Skeletal muscle cell (primary cell): Measurements from ENCODE around the gene HTRA1.

Source experiments
- DNase-seq: peaks from one replicate; pipeline ENCODE4 v3.0.0-alpha.2; 2010; ENCODE audit warnings: low read depth
- H3K4me3 ChIP-seq: 2 replicates; pipeline ENCODE4 v1.5.1; 2011; ENCODE audit warnings: low read depth, mild to moderate bottlenecking, control low read depth, low read length, moderate library complexity

Gene HTRA1

DNA sequence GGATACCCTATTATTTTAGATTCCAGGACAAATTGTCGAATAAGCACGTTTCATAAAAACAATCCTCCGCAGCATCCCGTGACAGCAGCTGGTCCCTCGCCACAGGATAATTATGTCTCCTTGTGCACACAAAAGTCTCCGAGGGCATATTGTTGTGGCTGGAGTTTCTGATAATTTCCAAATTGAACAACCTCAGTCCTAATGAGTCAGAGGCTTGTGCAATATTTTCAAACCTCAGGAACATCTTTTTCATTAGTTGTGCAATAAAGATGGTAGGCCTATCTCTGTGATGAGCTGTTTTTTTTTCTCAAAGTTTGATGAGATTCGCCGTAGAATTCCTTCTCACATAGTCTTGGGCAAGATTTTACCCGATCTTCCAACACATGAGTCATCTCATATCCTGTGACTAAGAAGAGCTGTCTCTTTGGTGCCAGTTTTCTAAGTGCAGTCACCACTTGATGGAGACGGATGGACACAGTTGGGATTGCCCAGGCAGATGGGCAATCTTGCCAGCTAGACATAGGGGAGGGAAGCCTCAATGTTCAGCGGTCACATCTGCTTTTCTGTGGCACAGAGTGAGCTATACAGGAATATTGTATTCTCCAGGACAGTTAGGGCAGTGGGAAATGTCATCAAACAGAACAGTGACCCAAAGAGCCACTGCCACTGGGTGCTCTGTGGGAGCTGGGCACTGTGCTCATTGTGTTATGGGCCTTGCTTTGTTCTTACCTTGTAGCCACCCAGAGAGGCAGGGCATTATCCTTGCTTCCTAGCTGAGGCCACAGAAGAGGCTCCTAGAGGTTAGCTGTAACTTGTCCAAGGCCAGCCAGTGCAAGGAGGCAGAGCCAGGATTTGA lies 7.8 kb downstream of the HTRA1 start:
- DNase-seq: peak; percentile 98
- no peak overlapping the region for H3K4me3 ChIP-seq

DNA sequence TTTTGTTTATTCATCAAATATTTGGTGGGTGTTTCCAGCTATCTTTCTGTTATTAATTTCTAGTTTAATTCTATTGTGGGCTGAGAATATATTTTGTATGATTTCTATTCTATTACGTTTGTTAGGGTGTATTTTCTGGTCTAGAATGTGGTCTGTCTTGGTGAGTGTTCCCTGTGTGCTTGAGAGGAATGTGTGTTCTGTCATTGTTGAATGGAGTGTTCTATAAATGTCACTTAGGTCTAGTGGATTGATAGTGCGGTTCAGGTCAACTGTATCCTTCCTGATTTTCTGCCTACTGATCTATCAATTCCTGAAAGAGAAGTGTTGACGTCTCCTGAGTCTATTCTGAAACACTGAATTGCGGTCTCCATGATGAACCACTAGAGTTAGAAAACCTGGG lies 8.5 kb downstream of the HTRA1 start:
- no peak for DNase-seq
- H3K4me3 ChIP-seq: no peak overlapping the region

DNA sequence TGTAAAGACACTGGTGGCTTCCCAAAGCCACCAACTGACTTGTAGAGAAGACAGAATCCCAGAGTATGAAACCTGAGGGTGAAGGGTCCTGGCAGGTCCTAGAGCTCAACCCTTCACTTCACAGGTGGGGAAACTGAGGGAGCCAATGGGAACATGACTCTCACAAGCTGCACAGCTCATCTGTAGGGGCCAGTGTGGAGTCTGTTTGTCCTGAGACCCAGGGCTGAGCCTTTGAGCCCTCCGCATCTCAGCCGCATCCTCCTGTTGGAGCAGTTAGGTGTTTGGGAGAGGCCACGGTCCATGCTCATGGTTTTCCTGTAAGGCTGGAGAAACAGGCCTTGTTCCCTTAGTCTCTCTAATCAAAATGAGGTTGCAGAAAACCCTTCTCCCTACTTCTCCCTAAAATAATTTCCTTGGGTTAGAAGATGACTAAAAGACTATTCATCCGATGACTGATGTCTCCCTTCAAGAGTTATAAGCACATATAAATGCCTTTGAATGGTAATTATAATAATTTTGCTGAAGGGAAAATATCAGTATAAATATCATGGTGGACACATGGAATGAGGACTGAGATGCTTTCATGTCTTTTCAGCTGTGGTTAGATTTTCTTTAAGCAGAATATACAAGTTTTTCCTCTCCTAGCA lies 10.3 kb downstream of the HTRA1 start:
- no peak for DNase-seq
- no peak overlapping the region for H3K4me3 ChIP-seq

DNA sequence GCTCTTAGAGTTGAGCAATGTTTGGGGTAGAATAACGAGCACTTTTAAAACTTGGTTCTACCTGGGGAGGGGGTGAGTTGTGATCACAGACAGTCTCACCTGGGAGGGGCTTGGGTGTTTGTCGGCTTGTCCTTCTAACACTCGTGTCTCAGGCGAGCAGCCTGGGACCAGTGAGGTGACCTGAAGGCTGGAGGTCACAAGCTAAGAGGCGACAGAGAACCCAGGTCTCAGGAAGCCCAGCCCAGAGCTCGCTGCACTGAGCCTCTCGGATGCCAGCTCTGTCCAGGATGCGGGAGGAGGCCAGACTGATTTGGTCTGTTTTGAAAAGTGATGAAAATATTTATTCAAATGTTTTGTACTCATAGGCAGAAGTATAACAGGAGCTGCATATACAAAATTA lies 11.8 kb downstream of the HTRA1 start:
- no peak for DNase-seq
- H3K4me3 ChIP-seq: no peak overlapping the region

DNA sequence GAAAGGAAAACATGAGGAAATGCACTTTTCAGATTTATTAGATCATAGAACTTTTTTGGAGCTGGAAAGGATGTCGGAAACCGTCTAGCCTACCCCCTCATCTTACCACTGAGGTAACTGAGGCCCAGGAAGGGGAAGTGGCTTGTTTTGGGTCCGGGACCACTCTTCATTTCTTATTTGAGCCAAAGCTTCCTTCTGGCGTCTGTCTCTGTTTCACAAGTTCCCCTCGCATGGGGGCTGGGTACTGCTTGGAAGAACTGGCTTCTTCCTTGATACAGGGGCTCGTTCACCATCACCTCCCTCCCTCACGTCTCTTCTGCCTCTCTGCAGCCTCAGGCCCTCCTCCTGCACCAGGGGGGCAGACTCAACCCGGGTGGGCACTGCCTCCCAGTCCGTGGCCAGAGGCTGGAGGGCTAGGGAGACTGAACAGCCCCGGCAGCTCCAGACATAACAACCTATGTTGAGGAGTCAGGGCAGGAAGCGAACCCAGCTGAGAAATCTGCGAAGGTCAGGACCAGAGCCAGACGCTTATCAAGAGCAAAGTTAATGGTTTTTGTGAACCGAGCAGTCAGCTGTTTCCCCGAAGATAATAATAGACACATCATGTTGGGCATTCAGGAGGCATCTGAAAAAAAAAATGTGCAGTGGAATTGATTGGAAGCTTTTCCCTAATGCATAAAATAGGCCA lies 12.9 kb downstream of the HTRA1 start:
- no peak for DNase-seq

DNA sequence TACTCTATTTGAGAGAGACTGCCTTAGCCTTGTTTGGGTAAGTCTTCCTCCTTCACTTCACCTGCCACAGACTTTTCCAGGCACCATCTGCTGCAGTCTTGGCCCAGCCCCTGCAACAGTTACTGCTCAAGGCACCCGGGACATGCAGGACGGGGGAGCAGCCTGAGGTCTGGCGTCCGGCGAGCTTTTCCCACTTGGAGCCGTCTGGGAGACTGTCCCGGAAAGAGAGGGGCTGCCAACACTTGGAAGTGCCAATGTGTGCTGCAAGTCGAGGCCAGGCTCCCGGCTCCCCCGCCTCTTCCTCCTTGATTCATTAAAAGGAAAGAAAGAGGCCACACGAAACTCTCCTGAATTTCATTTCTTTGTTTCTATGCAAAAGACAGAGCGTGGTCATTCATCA lies 13.7 kb downstream of the HTRA1 start:
- no peak for DNase-seq
- H3K4me3 ChIP-seq: no peak overlapping the region

More for the DNA sequence above, 12.9 kb downstream of the HTRA1 start:
- no peak overlapping the region for H3K4me3 ChIP-seq

DNA sequence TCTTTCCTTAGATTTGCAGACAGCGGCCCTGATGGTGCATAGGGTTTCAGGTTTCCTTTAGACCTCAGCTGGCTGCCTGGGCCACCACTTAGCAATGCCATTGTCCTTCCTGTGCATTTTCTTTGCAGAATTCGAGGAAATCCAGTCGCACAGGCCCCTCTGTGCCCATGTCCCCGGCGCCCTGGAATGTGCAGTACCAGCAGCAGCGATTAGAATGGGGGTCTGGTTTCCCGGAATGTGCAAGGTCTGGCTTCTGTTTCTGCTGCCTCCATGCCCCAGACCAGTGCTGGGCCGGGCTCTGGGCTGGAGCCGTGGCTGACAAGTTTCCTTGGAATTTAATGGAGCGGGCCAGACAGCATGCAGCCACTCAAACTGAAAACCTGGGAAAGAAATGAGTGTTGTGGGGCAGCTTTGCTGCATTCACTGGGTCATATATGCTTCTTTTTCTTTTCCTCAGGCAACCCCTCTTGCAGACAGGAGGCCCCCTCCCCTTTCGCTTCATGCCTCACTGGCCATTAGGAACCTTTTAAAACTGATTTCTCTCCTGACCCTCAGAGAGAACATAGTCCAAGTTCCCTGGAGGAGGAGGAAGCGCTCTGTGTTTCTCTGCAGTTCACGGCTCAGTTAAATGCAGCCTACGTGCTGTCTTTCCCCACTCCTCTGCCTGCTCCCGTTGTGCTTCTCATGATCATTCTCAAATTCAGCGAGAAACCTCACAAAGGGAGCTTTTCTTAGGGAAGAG lies 14.4 kb downstream of the HTRA1 start:
- no peak for DNase-seq
- no peak overlapping the region for H3K4me3 ChIP-seq

DNA sequence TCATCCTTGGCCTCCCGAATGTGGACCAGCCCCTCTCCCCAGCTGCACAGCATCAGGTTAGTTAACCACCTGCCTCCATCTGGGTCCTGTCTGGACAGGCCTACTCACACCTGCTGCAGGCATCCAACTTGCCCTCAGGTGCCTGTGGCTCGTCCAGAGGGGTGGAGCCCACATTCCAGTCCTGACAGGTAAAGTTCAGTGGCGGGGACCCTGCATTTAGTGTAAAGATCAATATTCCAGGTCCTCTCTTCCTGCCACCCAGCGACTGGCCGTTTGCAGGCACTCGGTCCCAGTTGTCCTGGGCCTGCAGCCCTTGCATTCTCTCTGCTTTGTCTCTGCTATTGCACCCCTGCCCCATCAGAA lies 15.0 kb downstream of the HTRA1 start:
- DNase-seq: no peak
- H3K4me3 ChIP-seq: no peak overlapping the region

DNA sequence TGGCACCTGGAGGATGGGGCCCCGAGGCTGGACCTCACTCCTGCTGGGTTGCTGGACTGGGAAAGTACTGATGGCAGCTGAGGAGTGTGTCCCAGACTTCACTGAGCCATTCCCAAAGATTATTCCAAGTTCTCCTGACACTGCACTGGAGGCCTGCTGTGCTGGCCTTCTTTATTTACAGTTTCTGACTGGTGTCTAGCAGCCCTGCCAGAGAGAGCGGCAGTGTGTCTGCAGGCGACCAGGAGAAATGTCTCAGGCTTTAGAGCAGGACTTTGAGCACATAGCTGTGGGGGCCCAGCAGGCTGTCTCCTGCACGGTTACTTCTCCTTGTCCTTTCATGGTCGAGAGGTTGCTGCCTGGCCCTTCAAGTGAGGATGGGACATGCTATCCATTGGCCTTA lies 16.1 kb downstream of the HTRA1 start:
- DNase-seq: no peak
- H3K4me3 ChIP-seq: no peak overlapping the region

DNA sequence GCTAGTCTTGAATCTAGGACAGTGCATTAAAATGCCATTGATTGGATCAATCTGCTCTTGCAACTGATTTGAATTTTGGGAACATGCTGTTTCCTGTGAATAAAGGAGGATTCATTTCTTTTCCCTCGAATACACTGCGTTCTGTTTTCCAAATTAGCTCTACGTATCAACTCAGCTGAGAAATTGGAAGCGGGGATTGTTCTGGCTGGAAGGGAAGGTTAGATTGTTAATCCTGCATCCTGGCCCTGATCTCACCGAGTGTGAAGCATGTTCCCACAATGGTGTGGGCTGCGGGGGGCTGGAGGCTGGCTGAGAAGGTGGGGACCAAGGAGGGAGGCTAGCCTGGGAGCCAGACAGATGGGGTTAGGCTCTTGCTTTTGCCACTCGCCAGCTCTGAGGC lies 17.6 kb downstream of the HTRA1 start:
- no peak overlapping the region for H3K4me3 ChIP-seq
- DNase-seq: no peak

DNA sequence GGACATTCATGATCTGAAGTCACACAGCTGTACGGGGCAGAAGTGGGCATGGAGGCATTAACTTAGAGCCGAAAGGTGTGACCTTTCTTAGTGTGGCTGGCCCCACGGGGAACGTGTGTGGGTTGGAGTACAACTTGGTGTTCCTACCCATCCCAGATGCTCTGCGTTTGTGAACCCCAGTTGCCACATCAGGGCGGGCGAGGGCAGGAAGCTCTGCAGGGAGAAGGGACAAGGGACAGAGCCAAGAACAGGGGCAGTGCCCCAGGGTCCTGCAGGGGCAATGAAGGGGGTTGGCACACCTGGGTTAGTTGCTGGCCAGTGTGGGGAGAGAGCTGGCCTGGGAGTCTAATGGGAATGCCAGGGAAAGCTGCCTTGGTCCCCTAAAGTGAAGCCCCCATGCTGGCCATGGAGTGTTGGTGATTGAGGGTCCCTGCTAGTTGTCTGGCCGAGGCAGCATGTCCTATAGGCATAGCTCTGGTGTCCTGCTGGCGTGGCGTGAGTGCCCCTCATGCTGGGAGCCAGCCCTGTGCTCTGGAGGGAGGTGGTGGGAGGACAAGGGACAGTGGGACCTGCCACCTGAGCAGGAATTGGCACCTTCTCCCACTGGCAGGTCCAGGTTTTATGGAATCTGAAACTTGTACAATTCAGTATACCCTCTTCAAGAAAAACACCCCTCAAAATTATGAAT lies 18.9 kb downstream of the HTRA1 start:
- DNase-seq: no peak
- H3K4me3 ChIP-seq: no peak overlapping the region

DNA sequence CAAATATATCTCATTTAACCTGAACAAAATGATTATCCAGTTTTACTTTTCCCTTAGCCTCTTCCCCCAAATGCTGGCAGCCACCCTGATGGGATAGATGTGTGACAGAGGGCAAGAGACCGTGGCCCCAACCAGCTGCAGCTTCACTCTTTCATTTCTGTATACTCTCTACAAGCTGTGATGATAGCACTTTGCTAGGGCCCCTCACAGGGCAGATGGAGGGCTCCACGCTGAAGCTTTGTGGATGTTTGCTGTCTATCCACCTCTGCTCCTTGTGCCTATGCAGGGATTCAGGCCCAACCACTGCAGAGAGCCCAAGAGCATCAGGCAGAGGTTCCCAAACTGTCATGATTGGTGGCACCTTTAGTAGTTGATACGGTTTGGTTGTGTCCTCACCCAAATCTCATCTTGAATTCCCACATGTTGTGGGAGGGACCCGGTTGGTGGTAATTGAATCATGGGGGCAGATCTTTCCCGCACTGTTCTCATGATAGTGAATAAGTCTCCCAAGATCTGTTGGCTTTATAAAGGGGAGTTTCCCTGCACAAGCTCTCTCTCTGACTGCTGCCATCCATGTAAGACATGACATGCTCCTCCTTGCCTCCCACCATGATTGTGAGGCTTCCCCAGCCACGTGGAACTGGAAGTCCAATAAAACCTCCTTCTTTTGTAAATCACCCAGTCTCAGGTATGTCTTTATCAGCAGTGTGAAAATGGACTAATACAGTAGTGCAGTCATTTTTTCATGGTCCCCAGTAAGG lies 20.1 kb downstream of the HTRA1 start:
- no peak overlapping the region for H3K4me3 ChIP-seq
- no peak for DNase-seq

DNA sequence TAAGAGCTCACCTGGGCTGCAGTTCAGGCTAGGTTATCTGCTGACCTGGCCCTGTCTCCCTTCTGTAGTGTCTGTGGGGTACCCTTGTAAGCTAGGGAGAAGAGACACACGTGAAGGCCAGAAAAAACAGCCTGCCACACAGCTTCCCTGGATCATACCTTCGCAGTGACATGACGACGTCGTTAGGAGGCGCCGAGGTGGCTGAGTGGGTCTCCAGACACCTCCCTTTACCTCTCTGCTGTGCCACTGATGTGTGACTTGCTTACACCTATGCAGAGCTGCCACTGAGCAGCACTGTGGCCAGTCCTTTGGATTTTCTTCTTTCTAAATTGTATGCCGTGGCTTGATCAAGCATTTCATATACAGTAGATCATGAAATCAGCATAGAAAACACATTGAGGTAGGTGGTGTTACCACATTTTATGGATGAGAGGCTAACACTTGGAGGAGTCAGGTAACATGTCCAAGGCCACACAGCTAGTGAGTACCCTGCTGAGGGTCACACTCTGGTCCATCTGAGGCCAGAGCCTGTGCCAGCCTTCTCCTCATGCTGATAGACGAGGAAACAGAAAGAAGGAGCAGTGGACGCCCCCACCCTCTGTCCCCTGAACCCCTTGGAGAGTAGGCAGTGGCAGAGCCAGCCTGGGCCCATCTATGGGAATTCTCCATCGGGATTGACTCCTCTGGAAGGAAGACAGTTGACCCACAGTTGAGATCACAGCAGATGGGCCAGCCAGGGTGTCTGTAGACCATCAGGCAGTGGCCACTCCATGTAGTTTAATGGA lies 23.1 kb downstream of the HTRA1 start:
- no peak overlapping the region for H3K4me3 ChIP-seq
- DNase-seq: no peak

DNA sequence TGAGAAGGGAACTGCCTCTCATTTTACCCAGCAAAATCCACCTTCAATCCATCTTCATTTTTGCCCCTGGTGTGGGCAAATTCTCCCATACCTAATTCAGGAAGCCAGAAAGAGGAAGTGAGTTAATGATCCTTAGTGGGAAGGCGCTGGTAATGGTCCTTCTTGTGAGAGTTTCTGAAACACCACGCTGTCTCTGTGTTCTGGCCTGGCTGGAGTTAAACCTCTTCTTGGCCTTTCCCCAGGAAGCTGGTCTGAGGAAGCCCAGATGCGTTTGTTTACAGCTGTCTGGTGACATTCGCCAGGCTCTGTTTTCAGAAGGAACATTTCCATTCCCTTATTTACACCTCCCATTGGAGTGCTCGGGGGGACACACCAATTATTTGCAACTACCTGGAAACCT lies 24.3 kb downstream of the HTRA1 start:
- DNase-seq: no peak
- no peak overlapping the region for H3K4me3 ChIP-seq

DNA sequence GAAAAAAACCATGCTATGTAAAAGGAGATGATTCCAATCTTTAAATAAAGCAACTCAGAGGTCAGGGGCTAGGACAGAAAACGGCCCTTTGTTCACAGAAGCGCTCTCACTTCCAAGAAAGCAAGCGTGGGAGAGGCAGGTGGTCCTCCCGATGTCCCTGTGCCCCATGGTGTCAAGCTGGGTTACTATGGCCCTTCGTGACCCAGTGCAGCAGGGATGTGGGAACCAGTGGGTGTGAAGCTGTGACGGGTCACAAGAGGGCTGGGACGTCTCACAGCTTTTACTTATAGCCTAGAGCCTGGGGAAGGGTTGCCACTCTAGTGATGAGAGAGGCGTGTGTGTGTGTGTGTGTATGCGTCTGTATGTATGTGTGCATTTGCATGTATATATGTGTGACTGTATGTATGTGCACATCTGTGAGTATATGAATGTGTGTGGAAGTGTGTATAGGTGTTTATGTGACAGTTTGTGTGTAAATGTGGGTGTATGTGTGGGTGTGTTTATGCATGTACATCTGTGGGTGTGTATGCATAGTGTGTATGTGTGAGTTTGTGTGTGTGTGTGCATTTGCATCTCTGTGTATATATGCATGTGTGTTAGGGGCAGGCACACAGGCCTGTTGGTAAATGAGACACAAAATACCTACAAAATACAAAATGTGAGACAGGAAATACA lies 25.2 kb downstream of the HTRA1 start:
- no peak for DNase-seq
- H3K4me3 ChIP-seq: no peak overlapping the region

DNA sequence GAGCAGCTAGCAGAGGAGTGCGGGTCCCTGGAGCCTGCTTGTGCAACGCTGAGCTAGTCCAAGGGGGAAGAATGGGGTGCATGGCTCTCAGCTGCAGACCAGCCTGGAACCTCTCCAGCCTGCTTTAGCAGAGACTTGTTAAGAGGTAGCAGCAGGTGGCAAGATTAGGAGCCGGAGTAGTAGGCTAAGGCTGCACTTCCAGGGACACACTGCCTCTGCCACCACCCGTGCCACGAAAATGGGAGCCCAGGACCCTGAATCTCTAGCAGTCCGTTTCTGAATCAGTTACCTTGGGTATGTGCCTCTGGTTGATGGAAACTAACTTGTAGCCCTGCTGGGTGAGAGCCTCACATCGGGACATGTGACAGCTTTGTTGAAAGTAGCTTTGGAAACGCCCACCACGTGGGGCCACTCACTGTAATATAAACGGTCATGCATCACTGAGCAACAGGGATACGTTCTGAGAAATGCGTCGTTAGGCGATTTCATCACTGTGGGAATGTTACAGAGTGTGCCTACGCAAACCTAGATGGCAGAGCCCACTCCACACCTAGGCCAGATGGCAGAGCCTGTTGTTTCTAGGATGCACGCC lies 25.9 kb downstream of the HTRA1 start:
- DNase-seq: no peak

DNA sequence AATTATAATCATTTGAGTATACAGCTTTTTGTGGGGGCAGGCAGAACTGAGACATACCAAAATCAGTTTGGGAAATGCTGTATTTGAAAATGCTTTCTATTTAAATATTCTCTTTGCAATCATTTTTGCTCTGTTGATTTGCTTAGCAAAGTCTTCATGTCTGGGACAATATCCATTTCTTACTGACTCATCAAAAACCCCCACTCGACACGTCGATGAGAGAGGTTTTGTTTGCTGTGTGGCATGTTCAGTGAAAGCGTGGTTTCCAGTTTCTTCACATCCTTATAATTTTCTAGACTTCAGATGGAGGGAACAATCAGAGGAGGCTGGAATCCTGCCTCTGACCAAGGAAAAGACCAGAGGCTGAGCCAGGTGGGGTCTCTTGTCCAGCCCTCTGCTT lies 28.9 kb downstream of the HTRA1 start:
- no peak for DNase-seq
- H3K4me3 ChIP-seq: no peak overlapping the region

More for the DNA sequence above, 25.9 kb downstream of the HTRA1 start:
- H3K4me3 ChIP-seq: no peak overlapping the region
